ENCODE measurements around the gene E2F4. TPM values are rescaled to one million over a fixed set of nuclear protein-coding genes. Genes with fewer than 3 reads are reported as not detected.

E2F4 gene
- total RNA-seq (10 to 100 TPM; 16.7 to 39.4 TPM), polyA plus RNA-seq (ENCODE audit: insufficient read length in 2 of 2) (10 to 100 TPM; 42.1 to 53.5 TPM)
- long read RNA-seq, donor 1, transcript E2F4-201 (10 exons, 2,096 nt), result major isoform, 10 of 13 reads
- long read RNA-seq, donor 1, partial matches to known transcripts, result 0 of 13 reads
- long read RNA-seq, donor 1, other reads (novel, unspliced or antisense), result 0 of 13 reads
- long read RNA-seq, donor 2, partial matches to known transcripts, result 0 of 5 reads
- long read RNA-seq, donor 2, other reads (novel, unspliced or antisense), result 0 of 5 reads
- long read RNA-seq, donor 3, partial matches to known transcripts, result 0 of 4 reads
- long read RNA-seq, donor 3, other reads (novel, unspliced or antisense), result 0 of 4 reads
- long read RNA-seq, donor 4, transcript E2F4-201 (10 exons, 2,096 nt), result major isoform, 5 of 6 reads
- long read RNA-seq, donor 4, partial matches to known transcripts, result 0 of 6 reads
- long read RNA-seq, donor 4, other reads (novel, unspliced or antisense), result 0 of 6 reads

DNA sequence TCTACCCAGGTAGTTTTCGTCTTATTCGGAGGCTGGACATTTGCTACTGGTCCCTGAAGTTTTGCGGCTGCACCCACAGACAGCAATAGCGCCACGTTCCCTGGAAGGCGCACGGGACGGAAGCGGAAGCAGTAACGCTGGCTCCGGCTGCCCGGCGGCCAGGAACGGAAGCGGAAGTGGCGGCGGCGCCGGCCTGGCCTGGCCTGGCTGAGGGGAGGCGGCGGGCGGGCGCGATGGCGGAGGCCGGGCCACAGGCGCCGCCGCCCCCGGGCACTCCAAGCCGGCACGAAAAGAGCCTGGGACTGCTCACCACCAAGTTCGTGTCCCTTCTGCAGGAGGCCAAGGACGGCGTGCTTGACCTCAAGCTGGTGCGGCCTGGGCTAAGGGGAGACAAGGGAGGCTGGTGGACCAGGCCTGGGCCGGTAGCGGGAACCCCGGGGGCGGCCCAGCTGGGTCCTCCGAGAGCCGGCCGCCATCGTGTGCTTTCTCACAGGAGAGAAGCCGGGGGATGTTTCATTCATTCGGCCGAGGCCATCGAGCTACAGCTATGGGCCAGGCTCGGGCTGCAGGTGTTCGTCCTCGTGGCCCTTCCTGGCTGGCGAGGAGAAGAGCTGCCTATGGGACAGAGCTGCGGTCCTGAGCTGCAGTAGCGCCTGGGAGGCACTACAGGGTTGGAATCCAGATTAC lies at the start of gene E2F4:
Gene E2F4, plus strand, starts transcription at position 161 of the 687 bp plus-strand sequence. Its CDS starts 73 bp downstream, at position 234.
- under 1% methylated on average over 54 of the region's 54 CpGs for WGBS (ENCODE audit: insufficient coverage)
- peaks cover 28% of the 10 kb centered on the region for H3K4me1 ChIP-seq (ENCODE audit: control insufficient read depth, insufficient read depth, low read length)
- DNase-seq (ENCODE audit: low read depth in 4 of 6, low spot score in 6 of 6), result peak in 5 of 6 donors; percentile 73 to 96 (median 84)
- H3K27ac ChIP-seq (ENCODE audit: low read depth, low read length), result no peak within 1 kb of the TSS
- no peaks in the 10 kb centered on the region for H3K27me3 ChIP-seq (ENCODE audit: control insufficient read depth, insufficient read depth, low read length)
- no peaks in the 10 kb centered on the region for H3K9me3 ChIP-seq (ENCODE audit: control insufficient read depth, insufficient read depth, low read length)
- H3K4me3 ChIP-seq (ENCODE audit: low read depth, low read length), result peak within 1 kb of the TSS; percentile 91
- peaks cover 52% of the 10 kb centered on the region for H3K36me3 ChIP-seq (ENCODE audit: control insufficient read depth, insufficient read depth, low read length)

DNA sequence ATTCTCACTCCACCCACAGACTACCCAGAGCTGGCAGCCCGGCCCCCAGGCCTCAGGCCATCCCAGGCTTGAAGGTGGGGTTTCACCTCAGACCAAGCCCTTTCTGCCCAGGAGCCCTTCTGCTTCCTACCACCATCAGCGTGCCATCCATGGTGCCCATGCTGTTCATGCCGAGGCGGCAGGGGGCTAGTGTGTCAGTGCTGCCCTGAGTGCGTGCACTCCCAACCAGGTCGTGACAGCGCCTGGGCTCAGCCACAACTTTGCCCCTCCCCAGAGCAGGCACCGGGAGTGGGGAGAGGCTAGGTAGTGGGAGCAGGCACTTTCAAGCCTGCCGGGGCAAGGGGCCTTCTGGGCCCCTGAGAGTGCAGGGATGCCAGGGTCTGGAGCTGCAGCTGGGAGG lies 49.6 kb upstream of the E2F4 start:
- H3K27ac ChIP-seq (ENCODE audit: low read depth, low read length), result no peak overlapping the region

GRCh38 chr16:67144943-67145342 lies 47.0 kb upstream of the E2F4 start:
- Histone ChIP-seq H3K4me1 (ENCODE audit: control insufficient read depth, insufficient read depth, low read length) (peaks cover 14% of the 10 kb centered on the region), H3K4me3 (ENCODE audit: low read depth, low read length) (no peak overlapping the region), H3K27me3 (ENCODE audit: control insufficient read depth, insufficient read depth, low read length) (peaks cover 25% of the 10 kb centered on the region), H3K9me3 (ENCODE audit: control insufficient read depth, insufficient read depth, low read length) (no peaks in the 10 kb centered on the region), H3K27ac (ENCODE audit: low read depth, low read length) (no peak overlapping the region), H3K36me3 (ENCODE audit: control insufficient read depth, insufficient read depth, low read length) (peaks cover 91% of the 10 kb centered on the region)
- DNase-seq (ENCODE audit: low read depth in 4 of 6, low spot score in 6 of 6), result no peak
- WGBS (ENCODE audit: insufficient coverage), result 100% methylated on average over 1 of the region's 2 CpGs

More for the DNA sequence above, 49.6 kb upstream of the E2F4 start:
- Histone ChIP-seq H3K9me3 (ENCODE audit: control insufficient read depth, insufficient read depth, low read length) (no peaks in the 10 kb centered on the region), H3K27me3 (ENCODE audit: control insufficient read depth, insufficient read depth, low read length) (peaks cover 3% of the 10 kb centered on the region), H3K4me1 (ENCODE audit: control insufficient read depth, insufficient read depth, low read length) (peaks cover 6% of the 10 kb centered on the region), H3K36me3 (ENCODE audit: control insufficient read depth, insufficient read depth, low read length) (peaks cover 86% of the 10 kb centered on the region), H3K4me3 (ENCODE audit: low read depth, low read length) (no peak overlapping the region)
- no peak for DNase-seq (ENCODE audit: low read depth in 4 of 6, low spot score in 6 of 6)
- 94% methylated on average over 9 of the region's 9 CpGs for WGBS (ENCODE audit: insufficient coverage)

DNA sequence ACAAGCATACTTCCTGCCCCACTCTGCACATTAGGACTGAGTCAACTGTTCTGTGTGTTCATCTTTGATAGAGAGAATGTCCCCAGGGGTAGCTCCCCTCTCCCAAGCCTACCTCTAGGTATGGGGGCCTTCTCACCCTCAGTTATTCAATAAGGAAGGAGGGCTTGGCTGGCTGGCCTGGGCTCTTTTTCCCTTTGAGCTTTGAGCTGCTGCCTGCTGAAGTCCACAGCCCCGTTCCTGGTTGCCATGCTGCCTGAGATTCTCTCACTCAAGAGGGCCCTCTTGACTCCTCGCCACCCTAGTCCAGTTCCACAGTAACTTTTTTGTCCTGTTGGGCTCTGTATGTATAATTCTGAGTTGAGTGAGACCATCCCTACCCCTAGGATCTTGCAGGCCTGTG lies 46.2 kb upstream of the E2F4 start:
- whole genome bisulfite sequencing (ENCODE audit: insufficient coverage), result 100% methylated on average over 1 of the region's 2 CpGs
- peaks cover 86% of the 10 kb centered on the region for H3K36me3 ChIP-seq (ENCODE audit: control insufficient read depth, insufficient read depth, low read length)
- no peak for DNase-seq (ENCODE audit: low read depth in 4 of 6, low spot score in 6 of 6)
- peaks cover 20% of the 10 kb centered on the region for H3K4me1 ChIP-seq (ENCODE audit: control insufficient read depth, insufficient read depth, low read length)
- no peaks in the 10 kb centered on the region for H3K9me3 ChIP-seq (ENCODE audit: control insufficient read depth, insufficient read depth, low read length)
- no peak overlapping the region for H3K27ac ChIP-seq (ENCODE audit: low read depth, low read length)
- peaks cover 33% of the 10 kb centered on the region for H3K27me3 ChIP-seq (ENCODE audit: control insufficient read depth, insufficient read depth, low read length)
- no peak overlapping the region for H3K4me3 ChIP-seq (ENCODE audit: low read depth, low read length)

- H3K4me3 ChIP-seq (ENCODE audit: low read depth, low read length), result no peak overlapping the region
- no peak for DNase-seq (ENCODE audit: low read depth in 4 of 6, low spot score in 6 of 6)
- no peak overlapping the region for H3K27ac ChIP-seq (ENCODE audit: low read depth, low read length)
- WGBS (ENCODE audit: insufficient coverage), result 94% methylated on average over 5 of the region's 7 CpGs
- peaks cover 77% of the 10 kb centered on the region for H3K36me3 ChIP-seq (ENCODE audit: control insufficient read depth, insufficient read depth, low read length)
- H3K4me1 ChIP-seq (ENCODE audit: control insufficient read depth, insufficient read depth, low read length), result peaks cover 30% of the 10 kb centered on the region
- H3K9me3 ChIP-seq (ENCODE audit: control insufficient read depth, insufficient read depth, low read length), result no peaks in the 10 kb centered on the region
- peaks cover 41% of the 10 kb centered on the region for H3K27me3 ChIP-seq (ENCODE audit: control insufficient read depth, insufficient read depth, low read length)
These were observed 45.2 kb upstream of the E2F4 start for GRCh38 chr16:67146523-67147357.

- H3K4me1 ChIP-seq (ENCODE audit: control insufficient read depth, insufficient read depth, low read length), result peaks cover 30% of the 10 kb centered on the region
- 100% methylated on average over 4 of the region's 4 CpGs for WGBS (ENCODE audit: insufficient coverage)
- DNase-seq (ENCODE audit: low read depth in 4 of 6, low spot score in 6 of 6), result peak in 1 of 6 donors; percentile 44
These were observed 44.4 kb upstream of the E2F4 start for GRCh38 chr16:67147437-67148140.

DNA sequence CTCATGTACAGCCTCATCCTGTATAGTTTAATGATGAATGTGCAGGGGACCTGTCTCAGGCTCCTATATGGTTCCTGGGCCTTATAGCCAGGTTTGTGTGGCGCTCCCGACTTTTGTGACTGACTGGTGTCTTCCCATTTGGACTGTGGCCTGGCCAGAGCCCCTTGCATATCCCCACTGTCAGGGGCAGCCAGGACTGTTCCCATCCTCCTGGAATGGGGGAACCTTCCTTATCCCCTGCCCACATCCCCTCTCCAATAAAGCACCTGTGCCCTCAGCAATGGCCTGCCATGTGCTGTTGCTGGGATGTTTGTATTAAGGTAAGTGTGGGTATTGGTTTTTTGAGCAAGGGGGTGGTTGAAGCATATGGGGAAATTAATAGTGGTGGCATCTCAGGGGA lies 43.7 kb upstream of the E2F4 start:
- H3K4me3 ChIP-seq (ENCODE audit: low read depth, low read length), result no peak overlapping the region
- H3K27ac ChIP-seq (ENCODE audit: low read depth, low read length), result no peak overlapping the region
- H3K9me3 ChIP-seq (ENCODE audit: control insufficient read depth, insufficient read depth, low read length), result no peaks in the 10 kb centered on the region
- 96% methylated on average over 2 of the region's 2 CpGs for WGBS (ENCODE audit: insufficient coverage)
- DNase-seq (ENCODE audit: low read depth in 4 of 6, low spot score in 6 of 6), result no peak
- peaks cover 62% of the 10 kb centered on the region for H3K36me3 ChIP-seq (ENCODE audit: control insufficient read depth, insufficient read depth, low read length)
- H3K27me3 ChIP-seq (ENCODE audit: control insufficient read depth, insufficient read depth, low read length), result peaks cover 48% of the 10 kb centered on the region
- H3K4me1 ChIP-seq (ENCODE audit: control insufficient read depth, insufficient read depth, low read length), result peaks cover 30% of the 10 kb centered on the region

More at GRCh38 chr16:67147437-67148140, 44.4 kb upstream of the E2F4 start:
- no peak overlapping the region for H3K27ac ChIP-seq (ENCODE audit: low read depth, low read length)
- H3K27me3 ChIP-seq (ENCODE audit: control insufficient read depth, insufficient read depth, low read length), result peaks cover 44% of the 10 kb centered on the region
- peaks cover 69% of the 10 kb centered on the region for H3K36me3 ChIP-seq (ENCODE audit: control insufficient read depth, insufficient read depth, low read length)
- H3K4me3 ChIP-seq (ENCODE audit: low read depth, low read length), result no peak overlapping the region
- H3K9me3 ChIP-seq (ENCODE audit: control insufficient read depth, insufficient read depth, low read length), result no peaks in the 10 kb centered on the region

- no peak for DNase-seq (ENCODE audit: low read depth in 4 of 6, low spot score in 6 of 6)
- no peak overlapping the region for H3K4me3 ChIP-seq (ENCODE audit: low read depth, low read length)
- peaks cover 30% of the 10 kb centered on the region for H3K4me1 ChIP-seq (ENCODE audit: control insufficient read depth, insufficient read depth, low read length)
- no peak overlapping the region for H3K27ac ChIP-seq (ENCODE audit: low read depth, low read length)
- WGBS (ENCODE audit: insufficient coverage), result 92% methylated on average over 10 of the region's 11 CpGs
- no peaks in the 10 kb centered on the region for H3K9me3 ChIP-seq (ENCODE audit: control insufficient read depth, insufficient read depth, low read length)
- H3K36me3 ChIP-seq (ENCODE audit: control insufficient read depth, insufficient read depth, low read length), result peaks cover 57% of the 10 kb centered on the region
- H3K27me3 ChIP-seq (ENCODE audit: control insufficient read depth, insufficient read depth, low read length), result peaks cover 51% of the 10 kb centered on the region
These were observed 43.2 kb upstream of the E2F4 start for GRCh38 chr16:67148656-67149275.

All from spinal cord (tissue), 10 donors.